IMR-90 (cell line): ENCODE results near the gene ALOX12B. TPM values are rescaled to one million over a fixed set of nuclear protein-coding genes. Genes with fewer than 3 reads are reported as not detected.

Source experiments
- ATAC-seq: fragments of 200-7000 bp; cut with Tn5 transposase; 2 replicates; pipeline ENCODE4 v1.9.1; 2020; ENCODE audit warnings: low read depth, mild to moderate bottlenecking, moderate library complexity
- BruUV-seq: library from RNA; stranded (reverse); fragments of 400-500 nt; replicated peaks from 2 replicates; lab custom pipeline; 2021; lab: Mats Ljungman, UMichigan
- CTCF ChIA-PET: fragments of 300-600 bp; formaldehyde crosslinking; extraction: SDS; loops from one replicate; lab custom pipeline; 2021; ENCODE audit warnings: antibody characterized with exemption; lab: Yijun Ruan, JAX
- POLR2A ChIA-PET: fragments of 300-600 bp; sonication (Branson Sonifier 250); formaldehyde crosslinking; loops from one replicate; lab custom pipeline; 2022; ENCODE audit warnings: antibody characterized with exemption; ENCODE audit not compliant: unreplicated experiment; lab: Charles Lee
- DNase-seq: peaks from one replicate; pipeline ENCODE4 v3.0.0; 2013
- H2AFZ ChIP-seq: replicated peaks from 2 replicates; pipeline ENCODE3; 2013; ENCODE audit warnings: low read length, mild to moderate bottlenecking; ENCODE audit not compliant: poor library complexity
- H2AK5ac ChIP-seq: 2 replicates; pipeline ENCODE4 v1.6.1; 2013; ENCODE audit warnings: low read depth, low read length, inconsistent platforms
- H2AK9ac ChIP-seq: replicated peaks from 2 replicates; pipeline ENCODE3; 2013; ENCODE audit warnings: mild to moderate bottlenecking, low read depth, low read length, moderate library complexity; ENCODE audit not compliant: poor library complexity
- H2BK120ac ChIP-seq: 2 replicates; pipeline ENCODE4 v1.6.1; 2013; ENCODE audit warnings: low read depth, low read length, inconsistent platforms
- H2BK15ac ChIP-seq: 3 replicates; pipeline ENCODE4 v1.6.1; 2013; ENCODE audit warnings: low read depth, low read length, inconsistent platforms
- H2BK20ac ChIP-seq: 2 replicates; pipeline ENCODE4 v1.6.1; 2013; ENCODE audit warnings: low read depth, mild to moderate bottlenecking, inconsistent platforms, low read length, moderate library complexity
- H2BK5ac ChIP-seq: 2 replicates; pipeline ENCODE4 v1.6.1; 2013; ENCODE audit warnings: mild to moderate bottlenecking, low read depth, low read length, inconsistent platforms; ENCODE audit not compliant: poor library complexity, severe bottlenecking
- H3K14ac ChIP-seq: replicated peaks from 2 replicates; pipeline ENCODE4 v1.6.1; 2013; ENCODE audit warnings: low read depth, low read length, inconsistent platforms
- H3K18ac ChIP-seq: 2 replicates; pipeline ENCODE4 v1.6.1; 2013; ENCODE audit warnings: low read depth, low read length, control low read depth
- H3K23ac ChIP-seq: 2 replicates; pipeline ENCODE4 v1.6.1; 2013; ENCODE audit warnings: low read depth, low read length, inconsistent platforms
- H3K27ac ChIP-seq: 2 replicates; pipeline ENCODE4 v1.5.1; 2013; ENCODE audit warnings: mild to moderate bottlenecking, control low read depth, low read length; ENCODE audit not compliant: insufficient read depth
- H3K27me3 ChIP-seq: 2 replicates; pipeline ENCODE4 v1.6.1; 2013; ENCODE audit warnings: low read length; ENCODE audit not compliant: control insufficient read depth, insufficient read depth
- H3K36me3 ChIP-seq: 2 replicates; pipeline ENCODE4 v1.6.1; 2013; ENCODE audit warnings: low read length, mixed read lengths; ENCODE audit not compliant: control insufficient read depth, insufficient read depth
- H3K4ac ChIP-seq: 2 replicates; pipeline ENCODE4 v1.6.1; 2013; ENCODE audit warnings: low read depth, low read length, inconsistent platforms
- H3K4me1 ChIP-seq: 2 replicates; pipeline ENCODE4 v1.6.1; 2013; ENCODE audit warnings: low read length, mixed read lengths; ENCODE audit not compliant: control insufficient read depth, insufficient read depth
- H3K4me2 ChIP-seq: 2 replicates; pipeline ENCODE4 v1.6.1; 2013; ENCODE audit warnings: low read depth, mild to moderate bottlenecking, control low read depth, low read length, moderate library complexity
- H3K4me3 ChIP-seq: 2 replicates; pipeline ENCODE4 v1.5.1; 2013; ENCODE audit warnings: low read depth, mild to moderate bottlenecking, control low read depth, low read length, moderate library complexity; ENCODE audit not compliant: insufficient read depth
- H3K56ac ChIP-seq: 2 replicates; pipeline ENCODE4 v1.6.1; 2013; ENCODE audit warnings: low read length, inconsistent platforms; ENCODE audit not compliant: insufficient read depth; ENCODE audit errors: extremely low read depth
- H3K79me1 ChIP-seq, 2 experiments: 2 replicates each; pipeline ENCODE4 v1.6.1; 2013; ENCODE audit warnings: low read length in 2 of 2, inconsistent platforms in 1 of 2, low read depth in 1 of 2
- H3K9ac ChIP-seq: 2 replicates; pipeline ENCODE4 v1.6.1; 2013; ENCODE audit warnings: low read depth, low read length, control low read depth
- H3K9me1 ChIP-seq: 2 replicates; pipeline ENCODE4 v1.6.1; 2013; ENCODE audit warnings: low read length, inconsistent platforms; ENCODE audit not compliant: insufficient read depth
- H3K9me3 ChIP-seq: 2 replicates; pipeline ENCODE4 v1.6.1; 2013; ENCODE audit warnings: low read length; ENCODE audit not compliant: control insufficient read depth, insufficient read depth
- H4K20me1 ChIP-seq: 2 replicates; pipeline ENCODE4 v1.6.1; 2013; ENCODE audit warnings: low read length, inconsistent platforms; ENCODE audit not compliant: insufficient read depth
- H4K5ac ChIP-seq: 2 replicates; pipeline ENCODE4 v1.6.1; 2013; ENCODE audit warnings: mild to moderate bottlenecking, low read depth, low read length, control low read depth
- H4K8ac ChIP-seq, 2 experiments: 2 replicates each; pipeline ENCODE4 v1.6.1; 2013; ENCODE audit warnings: low read depth in 2 of 2, low read length in 2 of 2, control low read depth in 1 of 2, inconsistent platforms in 1 of 2
- H4K91ac ChIP-seq: 2 replicates; pipeline ENCODE4 v1.6.1; 2013; ENCODE audit warnings: low read depth, low read length, inconsistent platforms; ENCODE audit not compliant: insufficient read depth
- CHD1 ChIP-seq: IDR thresholded peaks from 2 replicates; pipeline ENCODE4 v1.6.1; 2012; ENCODE audit warnings: low read depth, low read length, improper control_type of control experiment
- RAD21 ChIP-seq: IDR thresholded peaks from 2 replicates; pipeline ENCODE4 v1.6.1; 2012; ENCODE audit warnings: low read length, improper control_type of control experiment
- SMC3 ChIP-seq: fragments of 150-350 bp; IDR thresholded peaks from 2 replicates; pipeline ENCODE4 v1.6.1; 2016; ENCODE audit warnings: low read depth, mild to moderate bottlenecking, antibody characterized with exemption, low read length, moderate library complexity
- WGBS, 2 experiments: methylation state at CpG; one replicate each; pipeline versions ENCODE4 v1.1.5 to v1.1.7; 2013; ENCODE audit warnings: missing lambda C conversion rate in 2 of 2; ENCODE audit not compliant: insufficient read length in 1 of 2; ENCODE audit errors: extremely low coverage in 2 of 2; 5-methylcytosine and 5-hydroxymethylcytosine counted together
- dilution Hi-C: fragments of 300-500 bp; cut with HindIII; formaldehyde crosslinking; loops from one replicate; pipeline ENCODE4 v1.14.3; 2018; ENCODE audit warnings: low sequenced_read_pairs; ENCODE audit not compliant: unreplicated experiment
- in situ Hi-C: fragments of 300-500 bp; cut with MboI; formaldehyde crosslinking; loops from 3 replicates; pipeline ENCODE4 v1.14.3; 2019; ENCODE audit warnings: low sequenced_read_pairs, inconsistent platforms, mixed read lengths
- intact Hi-C: fragments of 100-400 bp; cut with micrococcal nuclease; formaldehyde crosslinking; loops from 2 replicates; pipeline ENCODE4 v1.10.0; 2022
- polyA plus RNA-seq, 3 experiments: library from polyadenylated mRNA; depleted of rRNA; stranded (reverse); fragments of >200 nt; gene quantifications; 2 replicates each; pipeline ENCODE4 v1.2.3, GENCODE V29; 2012; ENCODE audit warnings: low replicate concordance in 1 of 3
- total RNA-seq: library from RNA; depleted of rRNA; stranded (reverse); fragments of >200 nt; gene quantifications from 2 replicates; pipeline ENCODE4 v1.2.3, GENCODE V29; 2012
- TF ChIP-seq, protein P1 (sequence below): conservative IDR thresholded peaks from 2 replicates; pipeline ENCODE4 v1.5.1; 2012; ENCODE audit warnings: mild to moderate bottlenecking, low read depth, low read length, improper control_type of control experiment

Gene ALOX12B
- total and polyA plus RNA-seq, 2 of the 4 experiments (the other 2 are of a cell fraction): not detected

GRCh38 chr17:8073627-8074484 lies 13.7 kb downstream of the ALOX12B start:
- Histone ChIP-seq H3K4ac (no peak overlapping the region), H3K4me1 (no peaks in the 10 kb centered on the region), H2BK120ac (no peak overlapping the region), H3K27me3 (peaks cover 82% of the 10 kb centered on the region), H3K56ac (no peak overlapping the region), H2AK9ac (no peak overlapping the region), H3K9me3 (no peaks in the 10 kb centered on the region), H4K5ac (no peak overlapping the region), H3K79me1 (no peaks in the 10 kb centered on the region), H4K20me1 (no peaks in the 10 kb centered on the region), H3K27ac (no peak overlapping the region), H2BK5ac (no peak overlapping the region), H3K9me1 (no peaks in the 10 kb centered on the region), H4K91ac (no peak overlapping the region), H2BK20ac (no peak overlapping the region), H3K14ac (no peak overlapping the region), H2BK15ac (no peak overlapping the region), H4K8ac (no peak overlapping the region), H2AFZ (peak overlapping the region; percentile 73), H3K36me3 (no peaks in the 10 kb centered on the region), H3K4me2 (no peak overlapping the region), H2AK5ac (no peak overlapping the region), H3K9ac (no peak overlapping the region), H3K23ac (no peak overlapping the region), H3K4me3 (no peak overlapping the region), H3K18ac (no peak overlapping the region)
- TF ChIP-seq SMC3 (peak; percentile 39; the same call in 1 of the 2 replicates), CHD1 (no peak), RAD21 (peak; percentile 37)
- TF ChIP-seq, protein P1, sequence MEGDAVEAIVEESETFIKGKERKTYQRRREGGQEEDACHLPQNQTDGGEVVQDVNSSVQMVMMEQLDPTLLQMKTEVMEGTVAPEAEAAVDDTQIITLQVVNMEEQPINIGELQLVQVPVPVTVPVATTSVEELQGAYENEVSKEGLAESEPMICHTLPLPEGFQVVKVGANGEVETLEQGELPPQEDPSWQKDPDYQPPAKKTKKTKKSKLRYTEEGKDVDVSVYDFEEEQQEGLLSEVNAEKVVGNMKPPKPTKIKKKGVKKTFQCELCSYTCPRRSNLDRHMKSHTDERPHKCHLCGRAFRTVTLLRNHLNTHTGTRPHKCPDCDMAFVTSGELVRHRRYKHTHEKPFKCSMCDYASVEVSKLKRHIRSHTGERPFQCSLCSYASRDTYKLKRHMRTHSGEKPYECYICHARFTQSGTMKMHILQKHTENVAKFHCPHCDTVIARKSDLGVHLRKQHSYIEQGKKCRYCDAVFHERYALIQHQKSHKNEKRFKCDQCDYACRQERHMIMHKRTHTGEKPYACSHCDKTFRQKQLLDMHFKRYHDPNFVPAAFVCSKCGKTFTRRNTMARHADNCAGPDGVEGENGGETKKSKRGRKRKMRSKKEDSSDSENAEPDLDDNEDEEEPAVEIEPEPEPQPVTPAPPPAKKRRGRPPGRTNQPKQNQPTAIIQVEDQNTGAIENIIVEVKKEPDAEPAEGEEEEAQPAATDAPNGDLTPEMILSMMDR: peak; percentile 80
- BruUV-seq: no TSS peak
- ChIA-PET POLR2A (no interaction called here), CTCF (interaction anchor here (1.1 to 1.8 kb wide), 6 partner anchors 10 to 83 kb away, joined by 3 to 16 read pairs (median 5); partner anchors contain the start of gene ALOXE3)
- DNase-seq (peak; percentile 49), ATAC-seq (peak; percentile 91)
- dilution Hi-C loops (no loop called here), in situ Hi-C loops (loop anchor here (5.0 kb wide), 1 partner anchor 43 kb away; the partner anchor contains the start of gene ALOXE3), intact Hi-C loops (no loop called here)
- 5% methylated on average over 12 of the region's 28 CpGs; no CpG with 5 or more reads in 1 of the 2 experiments for WGBS, 2 experiments
